A549 (cell line): ENCODE data around the gene ZNF526. TPM values are rescaled to one million over a fixed set of nuclear protein-coding genes. Genes with fewer than 3 reads are reported as not detected.

ENCODE experiments used
- ATAC-seq, 2 experiments: fragments of 200-7000 bp in 1 of 2; fragments of >200 bp in 1 of 2; cut with Nextera tagmentation in 1 of 2; cut with Tn5 transposase in 1 of 2; 3 replicates each; pipeline versions ENCODE4 v1.8.0 to v1.9.1; 2018 to 2020; ENCODE audit warnings: mild to moderate bottlenecking in 1 of 2, moderate library complexity in 1 of 2
- CTCF ChIA-PET: fragments of 300-600 bp; sonication (Branson Sonifier 250); formaldehyde crosslinking; extraction: SDS; loops from one replicate; lab custom pipeline; 2021; ENCODE audit warnings: antibody characterized with exemption, inconsistent platforms; lab: Yijun Ruan, JAX
- POLR2A ChIA-PET: fragments of 350-600 bp; formaldehyde crosslinking; extraction: SDS; loops from one replicate; lab custom pipeline; 2021; ENCODE audit warnings: antibody characterized with exemption, inconsistent platforms; lab: Yijun Ruan, JAX
- DNase-seq, 2 experiments: peaks; one replicate each; pipeline versions ENCODE4 v3.0.0 to v3.0.0-alpha.2; 2011 to 2016; ENCODE audit warnings: low read depth in 1 of 2, low spot score in 1 of 2
- FAIRE-seq: peaks from 2 replicates; lab custom pipeline; 2011; peaks lifted over from hg19 to GRCh38; lab: Jason Lieb, UNC
- H3K27ac ChIP-seq, 2 experiments: fragments of >200 bp; sonication (Bioruptor Twin); formaldehyde crosslinking; 3 replicates each; pipeline ENCODE4 v1.5.1; 2016 to 2017
- H3K4me1 ChIP-seq: fragments of >200 bp; sonication (Bioruptor Twin); formaldehyde crosslinking; 3 replicates; pipeline ENCODE4 v1.6.1; 2016
- H3K4me2 ChIP-seq: fragments of >200 bp; sonication (Bioruptor Twin); formaldehyde crosslinking; 3 replicates; pipeline ENCODE4 v1.6.1; 2016
- H3K4me3 ChIP-seq: fragments of >200 bp; sonication (Bioruptor Twin); formaldehyde crosslinking; 3 replicates; pipeline ENCODE4 v1.5.1; 2016
- H3K9me3 ChIP-seq: fragments of >200 bp; sonication (Bioruptor Twin); formaldehyde crosslinking; 3 replicates; pipeline ENCODE4 v1.6.1; 2016
- BCL3 ChIP-seq: fragments of >200 bp; sonication (Bioruptor Twin); formaldehyde crosslinking; IDR thresholded peaks from 3 replicates; pipeline ENCODE4 v1.6.1; 2016
- CBX2 ChIP-seq: fragments of 200-600 bp; sonication (generic); IDR thresholded peaks from 2 replicates; pipeline ENCODE4 v1.6.1; 2016; ENCODE audit warnings: low read depth, mild to moderate bottlenecking, borderline replicate concordance
- CEBPB ChIP-seq, 2 experiments: fragments of >200 bp in 1 of 2; sonication (Bioruptor Twin) in 1 of 2; formaldehyde crosslinking in 1 of 2; IDR thresholded peaks; 2 replicates each; pipeline ENCODE4 v1.6.1; 2012 to 2016
- ELK1 ChIP-seq: fragments of 150-350 bp; IDR thresholded peaks from 2 replicates; pipeline ENCODE4 v1.6.1; 2014; ENCODE audit warnings: low read depth, mild to moderate bottlenecking, low read length
- FOSB ChIP-seq: fragments of 250-450 bp; sonication (Bioruptor Pico); IDR thresholded peaks from 2 replicates; pipeline ENCODE4 v1.5.0; 2020; ENCODE audit warnings: mild to moderate bottlenecking, moderate library complexity
- GATA3 ChIP-seq: IDR thresholded peaks from 2 replicates; pipeline ENCODE4 v1.6.1; 2012; ENCODE audit warnings: borderline replicate concordance
- HOXB13 ChIP-seq: fragments of 250-450 bp; sonication (Bioruptor Pico); IDR thresholded peaks from 2 replicates; pipeline ENCODE4 v1.5.0; 2020; ENCODE audit warnings: low read depth, mild to moderate bottlenecking, moderate library complexity
- JUN ChIP-seq, 2 experiments: fragments of >200 bp; sonication (Bioruptor Twin); formaldehyde crosslinking; IDR thresholded peaks; 2 replicates in 1 of 2; 3 replicates in 1 of 2; pipeline ENCODE4 v1.6.1; 2016 to 2017
- MAFK ChIP-seq: fragments of 450-650 bp; IDR thresholded peaks from 2 replicates; pipeline ENCODE4 v1.6.1; 2014; ENCODE audit not compliant: partially characterized antibody
- MAX ChIP-seq: IDR thresholded peaks from 2 replicates; pipeline ENCODE4 v1.6.1; 2012
- MAZ ChIP-seq: fragments of 150-350 bp; IDR thresholded peaks from 2 replicates; pipeline ENCODE4 v1.6.1; 2014; ENCODE audit warnings: antibody characterized with exemption, low read depth, low read length, borderline replicate concordance
- NFE2L2 ChIP-seq: fragments of 150-350 bp; conservative IDR thresholded peaks from 2 replicates; pipeline ENCODE4 v1.6.1; 2014; ENCODE audit warnings: low read length
- NPAS2 ChIP-seq: fragments of 250-450 bp; sonication (Bioruptor Pico); IDR thresholded peaks from 2 replicates; pipeline ENCODE4 v1.8.0; 2022; ENCODE audit warnings: mild to moderate bottlenecking, moderate library complexity, borderline replicate concordance
- RAD21 ChIP-seq, 2 experiments: fragments of >200 bp in 1 of 2; sonication (Bioruptor Twin) in 1 of 2; formaldehyde crosslinking in 1 of 2; IDR thresholded peaks in 1 of 2; conservative IDR thresholded peaks in 1 of 2; 2 replicates in 1 of 2; 3 replicates in 1 of 2; pipeline ENCODE4 v1.6.1; 2012 to 2018; ENCODE audit warnings: inconsistent platforms in 1 of 2
- RARB ChIP-seq: fragments of 250-450 bp; sonication (Bioruptor Pico); IDR thresholded peaks from 2 replicates; pipeline ENCODE4 v1.8.0; 2021; ENCODE audit warnings: mild to moderate bottlenecking, moderate library complexity
- RFX5 ChIP-seq: fragments of 450-650 bp; IDR thresholded peaks from 2 replicates; pipeline ENCODE4 v1.7.1; 2014; ENCODE audit warnings: antibody characterized with exemption, mild to moderate bottlenecking, moderate library complexity
- TFCP2L1 ChIP-seq: fragments of 250-450 bp; sonication (Bioruptor Pico); IDR thresholded peaks from 2 replicates; pipeline ENCODE4 v1.5.0; 2021; ENCODE audit warnings: mild to moderate bottlenecking
- TP53 ChIP-seq: fragments of 250-450 bp; sonication (Bioruptor Pico); IDR thresholded peaks from 2 replicates; pipeline ENCODE4 v1.5.0; 2021; ENCODE audit warnings: mild to moderate bottlenecking, moderate library complexity
- ZC3H11A ChIP-seq: fragments of 450-650 bp; IDR thresholded peaks from 2 replicates; pipeline ENCODE4 v1.6.1; 2014; ENCODE audit warnings: antibody characterized with exemption, mild to moderate bottlenecking
- ZFP36 ChIP-seq: fragments of 450-650 bp; IDR thresholded peaks from 2 replicates; pipeline ENCODE4 v1.6.1; 2014; ENCODE audit warnings: borderline replicate concordance; ENCODE audit not compliant: partially characterized antibody
- whole genome bisulfite sequencing: methylation state at CpG from one replicate; pipeline ENCODE4 v1.1.6; 2017; ENCODE audit errors: missing lambda C conversion rate; 5-methylcytosine and 5-hydroxymethylcytosine counted together
- polyA plus RNA-seq, 4 experiments: library from polyadenylated mRNA; depleted of rRNA in 3 of 4; stranded (reverse); fragments of >200 nt; fragmentation: RNase III in 1 of 4; extraction: RNeasy Plus Mini Kit Qiagen cat#74134 plus additional on column Dnase treatment in 1 of 4; gene quantifications; 2 replicates in 3 of 4; 3 replicates in 1 of 4; pipeline ENCODE4 v1.2.3, GENCODE V29; 2011 to 2017

Gene ZNF526
- polyA plus RNA-seq, 2 of the 4 experiments (the other 2 are of a cell fraction), result 7.1 to 12.9 TPM

- TF ChIP-seq CEBPB (IDR thresholded peaks at IDR 0.05) (no peak; a peak in 1 of 4 replicates), MAFK (peak; percentile 2), NPAS2 (CRISPR knock-in tag) (no peak), RFX5 (peak; percentile 47; the same call in 1 of the 2 replicates), FOSB (CRISPR knock-in tag) (no peak), MAZ (0 out of 2 replicates have a peak, but pooled peaks have one; percentile 8), TP53 (CRISPR knock-in tag) (peak; percentile 84; the same call in 1 of the 2 replicates), RAD21 (conservative IDR thresholded peaks at IDR 0.05 in 1 of 2, IDR thresholded peaks at IDR 0.05 in 1 of 2) (peak; percentile 54 to 64), NFE2L2 (0 out of 2 replicates have a peak, but pooled peaks have one; percentile 15), ZFP36 (no peak), CBX2 (no peak), GATA3 (peak; percentile 60), MAX (peak; percentile 96), ZC3H11A (no peak), ELK1 (0 out of 2 replicates have a peak, but pooled peaks have one; percentile 36), TFCP2L1 (0 out of 2 replicates have a peak, but pooled peaks have one; percentile 47), BCL3 (peak; percentile 52; the same call in 1 of the 3 replicates), HOXB13 (CRISPR knock-in tag) (0 out of 2 replicates have a peak, but pooled peaks have one; percentile 1)
- TF ChIP-seq, all 56 proteins: peak for 24
Observed at GRCh38 chr19:42244347-42245220, 24.5 kb downstream of the ZNF526 start (continued).

- POLR2A ChIA-PET, result interaction anchor here (0.5 to 3.9 kb wide), 10 partner anchors 10 to 173 kb away, joined by 3 to 56 read pairs (median 4); partner anchors contain the start of genes PAFAH1B3 and ZNF526
- H3K4me3 ChIP-seq, result no peak overlapping the region
- FAIRE-seq, result peak; percentile 18
Observed at GRCh38 chr19:42245231-42245630, 25.1 kb downstream of the ZNF526 start.

More at GRCh38 chr19:42245231-42245630, 25.1 kb downstream of the ZNF526 start:
- Histone ChIP-seq H3K27ac (peak overlapping the region; percentile 39 to 90; a peak in 5 of 6 replicates), H3K4me1 (peaks cover 66% of the 10 kb centered on the region), H3K9me3 (no peaks in the 10 kb centered on the region), H3K4me2 (peak overlapping the region; percentile 95)
- DNase-seq (no peak), ATAC-seq (no peak)
- TF ChIP-seq JUN (IDR thresholded peaks at IDR 0.05) (no peak), RARB (CRISPR knock-in tag) (0 out of 2 replicates have a peak, but pooled peaks have one; percentile 9)
- CTCF ChIA-PET, result interaction anchor here (0.8 to 21.7 kb wide), 28 partner anchors 8 to 211 kb away, joined by 3 to 616 read pairs (median 6); partner anchors contain the start of genes CIC, ERF, PAFAH1B3 and POU2F2
- 80% methylated on average over 10 of the region's 10 CpGs for WGBS
